H9 (cell line): ENCODE measurements around the gene SPIRE2. TPM values are rescaled to one million over a fixed set of nuclear protein-coding genes. Genes with fewer than 3 reads are reported as not detected.

Experiments used
- DNase-seq: peaks from one replicate; pipeline ENCODE4 v3.0.0-alpha.2; 2017
- H2AFZ ChIP-seq: one replicate; pipeline ENCODE4 v1.6.1; 2013; ENCODE audit warnings: mild to moderate bottlenecking, low read length, control low read depth, moderate library complexity
- H2AK5ac ChIP-seq: 2 replicates; pipeline ENCODE4 v1.6.1; 2013; ENCODE audit warnings: low read length, control low read depth, mixed read lengths; ENCODE audit not compliant: insufficient read length
- H2BK120ac ChIP-seq: one replicate; pipeline ENCODE4 v1.6.1; 2013; ENCODE audit warnings: low read depth, mild to moderate bottlenecking, low read length, control low read depth, inconsistent platforms; ENCODE audit not compliant: poor library complexity, severe bottlenecking
- H2BK12ac ChIP-seq: 2 replicates; pipeline ENCODE4 v1.6.1; 2013; ENCODE audit warnings: low read length, control low read depth, mixed read lengths, low read depth; ENCODE audit not compliant: insufficient read length
- H2BK15ac ChIP-seq: 2 replicates; pipeline ENCODE4 v1.6.1; 2013; ENCODE audit warnings: low read depth, low read length, control low read depth
- H2BK20ac ChIP-seq: one replicate; pipeline ENCODE4 v1.6.1; 2013; ENCODE audit warnings: low read depth, mild to moderate bottlenecking, low read length, control low read depth, inconsistent platforms; ENCODE audit not compliant: poor library complexity, severe bottlenecking
- H2BK5ac ChIP-seq: 2 replicates; pipeline ENCODE4 v1.6.1; 2013; ENCODE audit warnings: low read length, control low read depth, mixed read lengths; ENCODE audit not compliant: insufficient read length
- H3K14ac ChIP-seq: 2 replicates; pipeline ENCODE4 v1.6.1; 2013; ENCODE audit warnings: low read length, control low read depth; ENCODE audit not compliant: insufficient read depth
- H3K18ac ChIP-seq: 2 replicates; pipeline ENCODE4 v1.6.1; 2013; ENCODE audit warnings: low read depth, mild to moderate bottlenecking, mixed read lengths, low read length, control low read depth; ENCODE audit not compliant: insufficient read length
- H3K23ac ChIP-seq: 2 replicates; pipeline ENCODE4 v1.6.1; 2013; ENCODE audit warnings: low read length, control low read depth, mixed read lengths, low read depth; ENCODE audit not compliant: insufficient read length
- H3K23me2 ChIP-seq: 2 replicates; pipeline ENCODE4 v1.6.1; 2013; ENCODE audit warnings: low read depth, mild to moderate bottlenecking, mixed read lengths, low read length, control low read depth; ENCODE audit not compliant: insufficient read length, poor library complexity, severe bottlenecking
- H3K27ac ChIP-seq: 2 replicates; pipeline ENCODE4 v1.5.1; 2013; ENCODE audit warnings: low read length, control low read depth, mixed read lengths, low read depth; ENCODE audit not compliant: insufficient read length
- H3K27me3 ChIP-seq: 2 replicates; pipeline ENCODE4 v1.6.1; 2013; ENCODE audit warnings: low read length, control low read depth, inconsistent platforms; ENCODE audit not compliant: insufficient read depth
- H3K4ac ChIP-seq: 2 replicates; pipeline ENCODE4 v1.6.1; 2013; ENCODE audit warnings: low read depth, mild to moderate bottlenecking, control low read depth, inconsistent platforms, low read length, moderate library complexity
- H3K4me1 ChIP-seq: 2 replicates; pipeline ENCODE4 v1.6.1; 2013; ENCODE audit warnings: low read length, control low read depth, inconsistent platforms; ENCODE audit not compliant: insufficient read depth
- H3K4me2 ChIP-seq: 2 replicates; pipeline ENCODE4 v1.6.1; 2013; ENCODE audit warnings: low read length, control low read depth, mixed read lengths; ENCODE audit not compliant: insufficient read length, insufficient read depth
- H3K56ac ChIP-seq: 2 replicates; pipeline ENCODE4 v1.6.1; 2013; ENCODE audit warnings: low read depth, mild to moderate bottlenecking, mixed read lengths, low read length, control low read depth; ENCODE audit not compliant: insufficient read length
- H3K79me1 ChIP-seq: 2 replicates; pipeline ENCODE4 v1.6.1; 2013; ENCODE audit warnings: low read depth, mild to moderate bottlenecking, moderate library complexity, low read length, control low read depth, inconsistent platforms; ENCODE audit not compliant: insufficient read depth, poor library complexity, severe bottlenecking
- H3K79me2 ChIP-seq: 2 replicates; pipeline ENCODE4 v1.6.1; 2013; ENCODE audit warnings: low read length, control low read depth, inconsistent platforms; ENCODE audit not compliant: insufficient read depth
- H3K9ac ChIP-seq: 2 replicates; pipeline ENCODE4 v1.6.1; 2013; ENCODE audit warnings: low read length, control low read depth, mixed read lengths; ENCODE audit not compliant: insufficient read length; ENCODE audit errors: extremely low read depth
- H3K9me3 ChIP-seq: one replicate; pipeline ENCODE4 v1.6.1; 2013; ENCODE audit warnings: low read depth, low read length, inconsistent platforms; ENCODE audit not compliant: control insufficient read depth
- H3T11ph ChIP-seq: one replicate; pipeline ENCODE4 v1.6.1; 2013; ENCODE audit warnings: mild to moderate bottlenecking, low read length, control low read depth, inconsistent platforms
- H4K20me1 ChIP-seq: one replicate; pipeline ENCODE4 v1.6.1; 2013; ENCODE audit not compliant: control insufficient read depth, insufficient read length, insufficient read depth
- H4K5ac ChIP-seq: 2 replicates; pipeline ENCODE4 v1.6.1; 2013; ENCODE audit warnings: low read depth, mild to moderate bottlenecking, mixed read lengths, low read length, control low read depth; ENCODE audit not compliant: insufficient read length
- H4K8ac ChIP-seq: replicated peaks from 2 replicates; pipeline ENCODE4 v1.6.1; 2013; ENCODE audit warnings: low read length, control low read depth, mixed read lengths, low read depth; ENCODE audit not compliant: insufficient read length
- H4K91ac ChIP-seq: 2 replicates; pipeline ENCODE4 v1.6.1; 2013; ENCODE audit warnings: low read depth, mild to moderate bottlenecking, moderate library complexity, mixed read lengths, low read length, control low read depth; ENCODE audit not compliant: insufficient read length
- H3K27ac Mint-ChIP-seq, 3 experiments: 2 replicates in 2 of 3; 3 replicates in 1 of 3; pipeline ENCODE4 v1.8.0; 2020 to 2021; ENCODE audit warnings: mixed read lengths in 3 of 3, mild to moderate bottlenecking in 1 of 3, moderate library complexity in 1 of 3
- H3K27me3 Mint-ChIP-seq: 2 replicates; pipeline ENCODE4 v1.8.0; 2021; ENCODE audit warnings: low read depth, mild to moderate bottlenecking, moderate library complexity, mixed read lengths
- H3K36me3 Mint-ChIP-seq, 3 experiments: 2 replicates in 2 of 3; 3 replicates in 1 of 3; pipeline ENCODE4 v1.8.0; 2020 to 2021; ENCODE audit warnings: low read depth in 3 of 3, mixed read lengths in 3 of 3; ENCODE audit not compliant: insufficient read depth in 1 of 3
- H3K4me1 Mint-ChIP-seq, 2 experiments: 2 replicates each; pipeline ENCODE4 v1.8.0; 2020; ENCODE audit warnings: mixed read lengths in 2 of 2
- H3K4me3 Mint-ChIP-seq, 2 experiments: 2 replicates in 1 of 2; 3 replicates in 1 of 2; pipeline ENCODE4 v1.8.0; 2020 to 2021; ENCODE audit warnings: mild to moderate bottlenecking in 2 of 2, mixed read lengths in 2 of 2, moderate library complexity in 1 of 2
- H3K9me3 Mint-ChIP-seq, 2 experiments: 2 replicates in 1 of 2; 3 replicates in 1 of 2; pipeline ENCODE4 v1.8.0; 2020; ENCODE audit warnings: mild to moderate bottlenecking in 2 of 2, mixed read lengths in 2 of 2, moderate library complexity in 1 of 2
- WGBS: extraction: QIAGEN DNeasy Blood & Tissue Kit; methylation state at CpG from one replicate; pipeline ENCODE4 v1.1.7; 2013; ENCODE audit warnings: missing lambda C conversion rate, low lambda C conversion rate, mixed read lengths; ENCODE audit not compliant: insufficient read length; ENCODE audit errors: extremely low coverage; 5-methylcytosine and 5-hydroxymethylcytosine counted together
- total RNA-seq: library from RNA; stranded (reverse); gene quantifications from 2 replicates; pipeline ENCODE4 v1.2.1, GENCODE V29; 2021
- TF ChIP-seq, protein P1 (sequence below): fragments of 200-600 bp; sonication (generic); conservative IDR thresholded peaks from 3 replicates; pipeline ENCODE4 v1.8.0; 2021; ENCODE audit warnings: antibody characterized with exemption, mild to moderate bottlenecking

The SPIRE2 gene
- total RNA-seq, 1 experiment from 2014 or later: 6.9 TPM

GRCh38 chr16:89798832-89799370, 29.4 kb upstream of the SPIRE2 start:
- Histone ChIP-seq H4K8ac (no peak overlapping the region), H3K9ac (no peak overlapping the region), H2BK5ac (no peak overlapping the region), H3K14ac (no peak overlapping the region; the same call in 1 of the 2 replicates), H3K56ac (no peak overlapping the region), H4K5ac (no peak overlapping the region), H3K23me2 (no peaks in the 10 kb centered on the region), H2AK5ac (no peak overlapping the region), H4K20me1 (no peaks in the 10 kb centered on the region), H2BK15ac (no peak overlapping the region), H3K9me3 (no peaks in the 10 kb centered on the region), H3K4ac (no peak overlapping the region), H2BK20ac (no peak overlapping the region), H2BK120ac (no peak overlapping the region), H3K4me1 (no peaks in the 10 kb centered on the region), H3K79me2 (no peaks in the 10 kb centered on the region), H3T11ph (no peak overlapping the region), H3K79me1 (no peaks in the 10 kb centered on the region), H2BK12ac (no peak overlapping the region), H2AFZ (no peak overlapping the region), H3K27me3 (no peaks in the 10 kb centered on the region), H3K4me2 (no peak overlapping the region), H3K18ac (no peak overlapping the region), H4K91ac (no peak overlapping the region), H3K23ac (no peak overlapping the region), H3K27ac (no peak overlapping the region)
- WGBS: no CpG with 5 or more reads among the region's 15 CpGs
- Mint-ChIP-seq H3K36me3 (peaks cover 42 to 79% (median 66%) of the 10 kb centered on the region in 3 experiments), H3K27ac (peak overlapping the region in 1 of 3 experiments; percentile 56; a peak in 1 of 7 replicates), H3K4me1 (no peaks in the 10 kb centered on the region), H3K9me3 (no peaks in the 10 kb centered on the region), H3K4me3 (no peak overlapping the region), H3K27me3 (no peaks in the 10 kb centered on the region)
- TF ChIP-seq, protein P1, sequence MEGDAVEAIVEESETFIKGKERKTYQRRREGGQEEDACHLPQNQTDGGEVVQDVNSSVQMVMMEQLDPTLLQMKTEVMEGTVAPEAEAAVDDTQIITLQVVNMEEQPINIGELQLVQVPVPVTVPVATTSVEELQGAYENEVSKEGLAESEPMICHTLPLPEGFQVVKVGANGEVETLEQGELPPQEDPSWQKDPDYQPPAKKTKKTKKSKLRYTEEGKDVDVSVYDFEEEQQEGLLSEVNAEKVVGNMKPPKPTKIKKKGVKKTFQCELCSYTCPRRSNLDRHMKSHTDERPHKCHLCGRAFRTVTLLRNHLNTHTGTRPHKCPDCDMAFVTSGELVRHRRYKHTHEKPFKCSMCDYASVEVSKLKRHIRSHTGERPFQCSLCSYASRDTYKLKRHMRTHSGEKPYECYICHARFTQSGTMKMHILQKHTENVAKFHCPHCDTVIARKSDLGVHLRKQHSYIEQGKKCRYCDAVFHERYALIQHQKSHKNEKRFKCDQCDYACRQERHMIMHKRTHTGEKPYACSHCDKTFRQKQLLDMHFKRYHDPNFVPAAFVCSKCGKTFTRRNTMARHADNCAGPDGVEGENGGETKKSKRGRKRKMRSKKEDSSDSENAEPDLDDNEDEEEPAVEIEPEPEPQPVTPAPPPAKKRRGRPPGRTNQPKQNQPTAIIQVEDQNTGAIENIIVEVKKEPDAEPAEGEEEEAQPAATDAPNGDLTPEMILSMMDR: no peak
- no peak for DNase-seq
